ENCODE results near the gene CGB7. TPM values are rescaled to one million over a fixed set of nuclear protein-coding genes. Genes with fewer than 3 reads are reported as not detected.

The CGB7 gene
- total and polyA plus RNA-seq, 2 experiments from 2014 or later = 0.32 to 0.97 TPM

DNA sequence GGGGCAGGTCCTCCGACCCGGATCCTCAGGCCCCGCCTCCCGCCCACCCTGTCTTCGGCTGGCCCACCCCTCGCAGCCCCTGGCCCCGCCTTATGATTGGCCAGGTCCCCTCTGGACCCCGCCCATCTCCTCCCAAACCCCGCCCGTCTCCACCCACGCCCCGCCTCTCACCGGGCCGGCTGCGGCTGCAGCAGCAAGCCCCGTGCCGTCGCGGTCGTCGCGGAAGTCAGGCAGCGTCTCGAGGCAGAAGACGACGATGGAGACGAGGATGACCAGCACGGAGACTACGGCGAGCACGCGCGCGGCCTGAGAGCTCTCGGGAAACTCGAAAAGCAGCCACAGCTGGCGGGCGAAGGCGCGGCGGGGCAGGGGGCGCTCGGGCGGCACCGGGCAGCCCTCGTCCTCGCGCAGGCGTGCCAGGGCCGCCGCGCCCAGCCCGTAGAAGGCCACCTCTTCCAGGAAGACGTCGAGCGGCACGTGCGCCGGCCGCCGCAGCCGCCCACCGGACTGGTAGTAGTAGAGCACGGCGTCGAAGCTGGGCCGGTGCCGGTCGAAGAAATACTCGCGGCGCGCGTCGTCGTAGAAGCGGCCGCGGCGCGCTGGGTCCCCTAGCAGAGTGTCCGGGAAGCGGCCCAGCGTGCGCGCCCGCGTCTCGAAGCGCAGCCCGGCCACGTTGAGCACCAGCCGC is 14.5 kb upstream of the CGB7 start:
- H3K27me3 Mint-ChIP-seq (ENCODE audit: insufficient read depth, low read depth, poor library complexity) = peaks cover 69% of the 10 kb centered on the region
- DNase-seq (ENCODE audit: low spot score) = peak; percentile 91

DNA sequence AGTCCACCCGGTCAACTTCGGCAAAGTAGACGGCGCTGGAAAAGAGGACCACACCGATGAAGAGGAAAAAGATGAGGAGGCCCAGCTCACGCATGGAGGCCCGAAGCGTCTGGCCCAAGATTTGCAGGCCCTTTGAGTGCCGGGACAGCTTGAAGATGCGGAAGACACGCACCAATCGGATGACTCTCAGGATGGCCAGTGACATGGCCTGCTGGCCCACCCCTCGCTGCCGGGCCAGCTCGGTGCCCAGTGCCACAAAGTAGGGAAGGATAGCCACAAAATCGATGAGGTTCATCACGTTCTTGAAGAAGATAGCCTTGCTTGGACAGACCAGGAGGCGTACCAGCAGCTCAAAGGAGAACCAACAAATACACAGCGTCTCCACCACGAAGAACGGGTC is 12.9 kb upstream of the CGB7 start:
- Histone ChIP-seq H3F3A (replicated peaks; ENCODE audit: low read depth) (no peaks in the 10 kb centered on the region), H3K27ac (ENCODE audit: low read depth) (no peak overlapping the region), H2AFZ (no peak overlapping the region), H3K4me2 (no peak overlapping the region), H3K4me1 (ENCODE audit: insufficient read depth) (peaks cover 21% of the 10 kb centered on the region), H3K36me3 (ENCODE audit: insufficient read depth) (no peaks in the 10 kb centered on the region), H3K79me2 (replicated peaks; ENCODE audit: insufficient read depth) (no peaks in the 10 kb centered on the region), H4K20me1 (replicated peaks; ENCODE audit: insufficient read depth) (no peaks in the 10 kb centered on the region; the same call in 1 of the 2 replicates), H3K9me2 (ENCODE audit: insufficient read depth) (0 out of 2 replicates have a peak, but pooled peaks cover 6% of the 10 kb centered on the region), H3K4me3 (no peak overlapping the region), H3K27me3 (ENCODE audit: insufficient read depth) (peaks cover 88% of the 10 kb centered on the region)
- no peak overlapping the region for H3K27ac Mint-ChIP-seq
- H3K36me3 Mint-ChIP-seq (ENCODE audit: low read depth) = peaks cover 10% of the 10 kb centered on the region
- DNase-seq (ENCODE audit: low spot score) = no peak
- H3K4me3 Mint-ChIP-seq = peak overlapping the region; percentile 21; the same call in 1 of the 3 replicates
- H3K4me1 Mint-ChIP-seq = peaks cover 34% of the 10 kb centered on the region
- ATAC-seq = no peak
- H3K9me3 Mint-ChIP-seq = peaks cover 29% of the 10 kb centered on the region
- peaks cover 75% of the 10 kb centered on the region for H3K27me3 Mint-ChIP-seq (ENCODE audit: insufficient read depth, low read depth, poor library complexity)
- TF ChIP-seq JUNB (IDR thresholded peaks at IDR 0.05; ENCODE audit: unreplicated experiment) (no peak), ZNF114 (CRISPR knock-in tag; IDR thresholded peaks at IDR 0.05) (no peak), EZH2phosphoT487 (IDR thresholded peaks at IDR 0.05; ENCODE audit: unreplicated experiment) (no peak), NANOG (IDR thresholded peaks at IDR 0.05; ENCODE audit: borderline replicate concordance) (no peak), EZH2 (IDR thresholded peaks at IDR 0.05; ENCODE audit: low read depth, unreplicated experiment) (no peak), POLR2AphosphoS5 (IDR thresholded peaks at IDR 0.05; ENCODE audit: low read depth) (no peak), ZNF331 (CRISPR knock-in tag; IDR thresholded peaks at IDR 0.05; ENCODE audit: low read depth) (no peak), CREB1 (CRISPR knock-in tag; IDR thresholded peaks at IDR 0.05; ENCODE audit: low read depth) (no peak)
- TF ChIP-seq, protein P1, sequence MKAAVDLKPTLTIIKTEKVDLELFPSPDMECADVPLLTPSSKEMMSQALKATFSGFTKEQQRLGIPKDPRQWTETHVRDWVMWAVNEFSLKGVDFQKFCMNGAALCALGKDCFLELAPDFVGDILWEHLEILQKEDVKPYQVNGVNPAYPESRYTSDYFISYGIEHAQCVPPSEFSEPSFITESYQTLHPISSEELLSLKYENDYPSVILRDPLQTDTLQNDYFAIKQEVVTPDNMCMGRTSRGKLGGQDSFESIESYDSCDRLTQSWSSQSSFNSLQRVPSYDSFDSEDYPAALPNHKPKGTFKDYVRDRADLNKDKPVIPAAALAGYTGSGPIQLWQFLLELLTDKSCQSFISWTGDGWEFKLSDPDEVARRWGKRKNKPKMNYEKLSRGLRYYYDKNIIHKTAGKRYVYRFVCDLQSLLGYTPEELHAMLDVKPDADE (IDR thresholded peaks at IDR 0.05) = no peak
- TF ChIP-seq, protein P2, sequence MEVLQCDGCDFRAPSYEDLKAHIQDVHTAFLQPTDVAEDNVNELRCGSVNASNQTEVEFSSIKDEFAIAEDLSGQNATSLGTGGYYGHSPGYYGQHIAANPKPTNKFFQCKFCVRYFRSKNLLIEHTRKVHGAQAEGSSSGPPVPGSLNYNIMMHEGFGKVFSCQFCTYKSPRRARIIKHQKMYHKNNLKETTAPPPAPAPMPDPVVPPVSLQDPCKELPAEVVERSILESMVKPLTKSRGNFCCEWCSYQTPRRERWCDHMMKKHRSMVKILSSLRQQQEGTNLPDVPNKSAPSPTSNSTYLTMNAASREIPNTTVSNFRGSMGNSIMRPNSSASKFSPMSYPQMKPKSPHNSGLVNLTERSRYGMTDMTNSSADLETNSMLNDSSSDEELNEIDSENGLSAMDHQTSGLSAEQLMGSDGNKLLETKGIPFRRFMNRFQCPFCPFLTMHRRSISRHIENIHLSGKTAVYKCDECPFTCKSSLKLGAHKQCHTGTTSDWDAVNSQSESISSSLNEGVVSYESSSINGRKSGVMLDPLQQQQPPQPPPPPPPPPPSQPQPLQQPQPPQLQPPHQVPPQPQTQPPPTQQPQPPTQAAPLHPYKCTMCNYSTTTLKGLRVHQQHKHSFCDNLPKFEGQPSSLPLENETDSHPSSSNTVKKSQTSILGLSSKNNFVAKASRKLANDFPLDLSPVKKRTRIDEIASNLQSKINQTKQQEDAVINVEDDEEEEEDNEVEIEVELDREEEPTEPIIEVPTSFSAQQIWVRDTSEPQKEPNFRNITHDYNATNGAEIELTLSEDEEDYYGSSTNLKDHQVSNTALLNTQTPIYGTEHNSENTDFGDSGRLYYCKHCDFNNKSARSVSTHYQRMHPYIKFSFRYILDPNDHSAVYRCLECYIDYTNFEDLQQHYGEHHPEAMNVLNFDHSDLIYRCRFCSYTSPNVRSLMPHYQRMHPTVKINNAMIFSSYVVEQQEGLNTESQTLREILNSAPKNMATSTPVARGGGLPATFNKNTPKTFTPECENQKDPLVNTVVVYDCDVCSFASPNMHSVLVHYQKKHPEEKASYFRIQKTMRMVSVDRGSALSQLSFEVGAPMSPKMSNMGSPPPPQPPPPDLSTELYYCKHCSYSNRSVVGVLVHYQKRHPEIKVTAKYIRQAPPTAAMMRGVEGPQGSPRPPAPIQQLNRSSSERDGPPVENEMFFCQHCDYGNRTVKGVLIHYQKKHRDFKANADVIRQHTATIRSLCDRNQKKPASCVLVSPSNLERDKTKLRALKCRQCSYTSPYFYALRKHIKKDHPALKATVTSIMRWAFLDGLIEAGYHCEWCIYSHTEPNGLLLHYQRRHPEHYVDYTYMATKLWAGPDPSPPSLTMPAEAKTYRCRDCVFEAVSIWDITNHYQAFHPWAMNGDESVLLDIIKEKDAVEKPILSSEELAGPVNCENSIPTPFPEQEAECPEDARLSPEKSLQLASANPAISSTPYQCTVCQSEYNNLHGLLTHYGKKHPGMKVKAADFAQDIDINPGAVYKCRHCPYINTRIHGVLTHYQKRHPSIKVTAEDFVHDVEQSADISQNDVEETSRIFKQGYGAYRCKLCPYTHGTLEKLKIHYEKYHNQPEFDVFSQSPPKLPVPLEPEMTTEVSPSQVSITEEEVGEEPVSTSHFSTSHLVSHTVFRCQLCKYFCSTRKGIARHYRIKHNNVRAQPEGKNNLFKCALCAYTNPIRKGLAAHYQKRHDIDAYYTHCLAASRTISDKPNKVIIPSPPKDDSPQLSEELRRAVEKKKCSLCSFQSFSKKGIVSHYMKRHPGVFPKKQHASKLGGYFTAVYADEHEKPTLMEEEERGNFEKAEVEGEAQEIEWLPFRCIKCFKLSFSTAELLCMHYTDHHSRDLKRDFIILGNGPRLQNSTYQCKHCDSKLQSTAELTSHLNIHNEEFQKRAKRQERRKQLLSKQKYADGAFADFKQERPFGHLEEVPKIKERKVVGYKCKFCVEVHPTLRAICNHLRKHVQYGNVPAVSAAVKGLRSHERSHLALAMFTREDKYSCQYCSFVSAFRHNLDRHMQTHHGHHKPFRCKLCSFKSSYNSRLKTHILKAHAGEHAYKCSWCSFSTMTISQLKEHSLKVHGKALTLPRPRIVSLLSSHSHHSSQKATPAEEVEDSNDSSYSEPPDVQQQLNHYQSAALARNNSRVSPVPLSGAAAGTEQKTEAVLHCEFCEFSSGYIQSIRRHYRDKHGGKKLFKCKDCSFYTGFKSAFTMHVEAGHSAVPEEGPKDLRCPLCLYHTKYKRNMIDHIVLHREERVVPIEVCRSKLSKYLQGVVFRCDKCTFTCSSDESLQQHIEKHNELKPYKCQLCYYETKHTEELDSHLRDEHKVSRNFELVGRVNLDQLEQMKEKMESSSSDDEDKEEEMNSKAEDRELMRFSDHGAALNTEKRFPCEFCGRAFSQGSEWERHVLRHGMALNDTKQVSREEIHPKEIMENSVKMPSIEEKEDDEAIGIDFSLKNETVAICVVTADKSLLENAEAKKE (CRISPR knock-in tag; IDR thresholded peaks at IDR 0.05) = no peak

More for the DNA sequence above, 14.5 kb upstream of the CGB7 start:
- Mint-ChIP-seq H3K4me1 (peaks cover 19% of the 10 kb centered on the region), H3K4me3 (peak overlapping the region; percentile 66), H3K36me3 (ENCODE audit: low read depth) (peaks cover 10% of the 10 kb centered on the region), H3K9me3 (peaks cover 29% of the 10 kb centered on the region), H3K27ac (no peak overlapping the region)
- peak; percentile 78 for ATAC-seq
- H3K27me3 ChIP-seq (ENCODE audit: insufficient read depth) = peaks cover 72% of the 10 kb centered on the region
- TF ChIP-seq, protein P1 (IDR thresholded peaks at IDR 0.05) = no peak
- TF ChIP-seq POLR2AphosphoS5 (IDR thresholded peaks at IDR 0.05; ENCODE audit: low read depth) = peak; percentile 65
- peak overlapping the region; percentile 38; the same call in 1 of the 2 replicates for H3K4me3 ChIP-seq
- peak overlapping the region; percentile 57; the same call in 1 of the 2 replicates for H3K4me2 ChIP-seq
- H2AFZ ChIP-seq = peak overlapping the region; percentile 81; the same call in 1 of the 2 replicates
- 0 out of 2 replicates have a peak, but pooled peaks cover 6% of the 10 kb centered on the region for H3K9me2 ChIP-seq (ENCODE audit: insufficient read depth)
- H3F3A ChIP-seq (replicated peaks; ENCODE audit: low read depth) = no peaks in the 10 kb centered on the region
- no peak overlapping the region for H3K27ac ChIP-seq (ENCODE audit: low read depth)
- no peaks in the 10 kb centered on the region; the same call in 1 of the 2 replicates for H4K20me1 ChIP-seq (replicated peaks; ENCODE audit: insufficient read depth)
- peaks cover 9% of the 10 kb centered on the region for H3K4me1 ChIP-seq (ENCODE audit: insufficient read depth)
- H3K36me3 ChIP-seq (ENCODE audit: insufficient read depth) = no peaks in the 10 kb centered on the region
- H3K79me2 ChIP-seq (replicated peaks; ENCODE audit: insufficient read depth) = no peaks in the 10 kb centered on the region

Data from GM23338 (cell line).